ENCODE data around the gene CEP85L. TPM values are rescaled to one million over a fixed set of nuclear protein-coding genes. Genes with fewer than 3 reads are reported as not detected.

Gene CEP85L
- total RNA-seq, 1 experiment from 2014 or later: 4.9 TPM

DNA sequence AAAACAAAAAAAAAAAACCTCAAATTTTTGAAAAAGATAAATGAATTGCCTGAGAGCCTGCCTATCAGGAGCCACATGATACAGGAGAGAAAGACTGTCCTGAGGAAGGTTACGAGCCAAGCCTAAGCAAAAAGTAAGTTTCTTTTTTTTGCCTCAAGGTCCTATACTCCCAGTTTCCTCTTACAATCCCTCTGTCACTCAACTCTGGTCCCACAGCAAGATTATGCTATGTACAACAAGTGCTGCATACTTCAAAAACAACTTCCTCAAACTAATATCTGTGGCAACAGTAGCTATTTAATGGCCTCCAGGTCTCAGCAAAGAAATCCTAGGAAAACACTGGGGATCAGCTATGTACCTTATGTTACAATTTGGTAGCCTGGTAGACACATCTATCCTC lies 56.5 kb downstream of the CEP85L start:
- ATAC-seq (no peak), DNase-seq (ENCODE audit: low read depth, low spot score) (no peak)
- Histone ChIP-seq H3K9ac (ENCODE audit: low read length) (no peak overlapping the region), H3K27ac (ENCODE audit: low read depth, low read length) (no peak overlapping the region), H2AFZ (ENCODE audit: low read depth, low read length, poor library complexity, severe bottlenecking) (no peak overlapping the region), H3K4me1 (ENCODE audit: control insufficient read depth in 1 of 2, insufficient read depth in 2 of 2, low read length in 2 of 2) (no peaks in the 10 kb centered on the region), H3K4me2 (ENCODE audit: low read length) (no peak overlapping the region), H4K20me1 (ENCODE audit: insufficient read depth) (no peaks in the 10 kb centered on the region), H3K79me2 (ENCODE audit: insufficient read depth, low read length) (peaks cover 3% of the 10 kb centered on the region; the same call in 1 of the 2 replicates), H3K9me3 (ENCODE audit: control insufficient read depth in 1 of 2, insufficient read depth in 1 of 2, low read depth in 1 of 2, low read length in 2 of 2) (no peaks in the 10 kb centered on the region), H3K9me2 (ENCODE audit: insufficient read depth) (peaks cover 2% of the 10 kb centered on the region; the same call in 1 of the 2 replicates), H3K4me3 (replicated peaks in 1 of 2; ENCODE audit: low read depth in 1 of 2, low read length in 2 of 2) (no peak overlapping the region), H3K36me3 (ENCODE audit: control insufficient read depth in 1 of 2, insufficient read depth in 2 of 2, low read length in 2 of 2) (no peaks in the 10 kb centered on the region), H3K27me3 (ENCODE audit: insufficient read depth, low read length) (no peaks in the 10 kb centered on the region)
- POLR2A ChIA-PET: no interaction called here
- intact Hi-C loops (cut with micrococcal nuclease): no loop called here
- RAD21 ChIA-PET (ENCODE audit: low non-redundant PET in 1 of 2, low total read pairs in 2 of 2, uncharacterized antibody in 2 of 2, unreplicated experiment in 2 of 2): no interaction called here
- CTCF ChIA-PET: no interaction called here
- no peak for TF ChIP-seq SRF (IDR thresholded peaks at IDR 0.05; ENCODE audit: low read depth)
- no peak for TF ChIP-seq EZH2 (IDR thresholded peaks at IDR 0.05)
- TF ChIP-seq TCF7L2 (IDR thresholded peaks at IDR 0.05; ENCODE audit: borderline replicate concordance, extremely low read depth, insufficient read depth, insufficient read length): no peak
- TF ChIP-seq, protein P1, sequence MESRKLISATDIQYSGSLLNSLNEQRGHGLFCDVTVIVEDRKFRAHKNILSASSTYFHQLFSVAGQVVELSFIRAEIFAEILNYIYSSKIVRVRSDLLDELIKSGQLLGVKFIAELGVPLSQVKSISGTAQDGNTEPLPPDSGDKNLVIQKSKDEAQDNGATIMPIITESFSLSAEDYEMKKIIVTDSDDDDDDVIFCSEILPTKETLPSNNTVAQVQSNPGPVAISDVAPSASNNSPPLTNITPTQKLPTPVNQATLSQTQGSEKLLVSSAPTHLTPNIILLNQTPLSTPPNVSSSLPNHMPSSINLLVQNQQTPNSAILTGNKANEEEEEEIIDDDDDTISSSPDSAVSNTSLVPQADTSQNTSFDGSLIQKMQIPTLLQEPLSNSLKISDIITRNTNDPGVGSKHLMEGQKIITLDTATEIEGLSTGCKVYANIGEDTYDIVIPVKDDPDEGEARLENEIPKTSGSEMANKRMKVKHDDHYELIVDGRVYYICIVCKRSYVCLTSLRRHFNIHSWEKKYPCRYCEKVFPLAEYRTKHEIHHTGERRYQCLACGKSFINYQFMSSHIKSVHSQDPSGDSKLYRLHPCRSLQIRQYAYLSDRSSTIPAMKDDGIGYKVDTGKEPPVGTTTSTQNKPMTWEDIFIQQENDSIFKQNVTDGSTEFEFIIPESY (IDR thresholded peaks at IDR 0.05; ENCODE audit: extremely low read depth, insufficient replicate concordance, low read length): no peak
- no peak for TF ChIP-seq RAD21 (IDR thresholded peaks at IDR 0.05; ENCODE audit: low read depth)
- no peak for TF ChIP-seq SIN3A (IDR thresholded peaks at IDR 0.05; ENCODE audit: low read depth)
- TF ChIP-seq YY1 (IDR thresholded peaks at IDR 0.05; ENCODE audit: extremely low read depth, insufficient replicate concordance, low read depth, low read length): no peak
- no peak for TF ChIP-seq POLR2AphosphoS5 (IDR thresholded peaks at IDR 0.05; ENCODE audit: low read depth, low read length)
- no peak for TF ChIP-seq EZH2phosphoT487 (IDR thresholded peaks at IDR 0.05; ENCODE audit: borderline replicate concordance)
- no peak for TF ChIP-seq FOSL1 (IDR thresholded peaks at IDR 0.05; ENCODE audit: low read depth)
- TF ChIP-seq CEBPB (IDR thresholded peaks at IDR 0.05; ENCODE audit: low read depth): no peak
- no peak for TF ChIP-seq CBX3 (IDR thresholded peaks at IDR 0.05; ENCODE audit: low read depth)
- TF ChIP-seq JUND (IDR thresholded peaks at IDR 0.05): no peak
- TF ChIP-seq, protein P2, sequence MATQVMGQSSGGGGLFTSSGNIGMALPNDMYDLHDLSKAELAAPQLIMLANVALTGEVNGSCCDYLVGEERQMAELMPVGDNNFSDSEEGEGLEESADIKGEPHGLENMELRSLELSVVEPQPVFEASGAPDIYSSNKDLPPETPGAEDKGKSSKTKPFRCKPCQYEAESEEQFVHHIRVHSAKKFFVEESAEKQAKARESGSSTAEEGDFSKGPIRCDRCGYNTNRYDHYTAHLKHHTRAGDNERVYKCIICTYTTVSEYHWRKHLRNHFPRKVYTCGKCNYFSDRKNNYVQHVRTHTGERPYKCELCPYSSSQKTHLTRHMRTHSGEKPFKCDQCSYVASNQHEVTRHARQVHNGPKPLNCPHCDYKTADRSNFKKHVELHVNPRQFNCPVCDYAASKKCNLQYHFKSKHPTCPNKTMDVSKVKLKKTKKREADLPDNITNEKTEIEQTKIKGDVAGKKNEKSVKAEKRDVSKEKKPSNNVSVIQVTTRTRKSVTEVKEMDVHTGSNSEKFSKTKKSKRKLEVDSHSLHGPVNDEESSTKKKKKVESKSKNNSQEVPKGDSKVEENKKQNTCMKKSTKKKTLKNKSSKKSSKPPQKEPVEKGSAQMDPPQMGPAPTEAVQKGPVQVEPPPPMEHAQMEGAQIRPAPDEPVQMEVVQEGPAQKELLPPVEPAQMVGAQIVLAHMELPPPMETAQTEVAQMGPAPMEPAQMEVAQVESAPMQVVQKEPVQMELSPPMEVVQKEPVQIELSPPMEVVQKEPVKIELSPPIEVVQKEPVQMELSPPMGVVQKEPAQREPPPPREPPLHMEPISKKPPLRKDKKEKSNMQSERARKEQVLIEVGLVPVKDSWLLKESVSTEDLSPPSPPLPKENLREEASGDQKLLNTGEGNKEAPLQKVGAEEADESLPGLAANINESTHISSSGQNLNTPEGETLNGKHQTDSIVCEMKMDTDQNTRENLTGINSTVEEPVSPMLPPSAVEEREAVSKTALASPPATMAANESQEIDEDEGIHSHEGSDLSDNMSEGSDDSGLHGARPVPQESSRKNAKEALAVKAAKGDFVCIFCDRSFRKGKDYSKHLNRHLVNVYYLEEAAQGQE (IDR thresholded peaks at IDR 0.05; ENCODE audit: low read depth): no peak
- TF ChIP-seq, protein P3, sequence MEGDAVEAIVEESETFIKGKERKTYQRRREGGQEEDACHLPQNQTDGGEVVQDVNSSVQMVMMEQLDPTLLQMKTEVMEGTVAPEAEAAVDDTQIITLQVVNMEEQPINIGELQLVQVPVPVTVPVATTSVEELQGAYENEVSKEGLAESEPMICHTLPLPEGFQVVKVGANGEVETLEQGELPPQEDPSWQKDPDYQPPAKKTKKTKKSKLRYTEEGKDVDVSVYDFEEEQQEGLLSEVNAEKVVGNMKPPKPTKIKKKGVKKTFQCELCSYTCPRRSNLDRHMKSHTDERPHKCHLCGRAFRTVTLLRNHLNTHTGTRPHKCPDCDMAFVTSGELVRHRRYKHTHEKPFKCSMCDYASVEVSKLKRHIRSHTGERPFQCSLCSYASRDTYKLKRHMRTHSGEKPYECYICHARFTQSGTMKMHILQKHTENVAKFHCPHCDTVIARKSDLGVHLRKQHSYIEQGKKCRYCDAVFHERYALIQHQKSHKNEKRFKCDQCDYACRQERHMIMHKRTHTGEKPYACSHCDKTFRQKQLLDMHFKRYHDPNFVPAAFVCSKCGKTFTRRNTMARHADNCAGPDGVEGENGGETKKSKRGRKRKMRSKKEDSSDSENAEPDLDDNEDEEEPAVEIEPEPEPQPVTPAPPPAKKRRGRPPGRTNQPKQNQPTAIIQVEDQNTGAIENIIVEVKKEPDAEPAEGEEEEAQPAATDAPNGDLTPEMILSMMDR (IDR thresholded peaks at IDR 0.05 in 2 of 3, conservative IDR thresholded peaks at IDR 0.05 in 1 of 3; ENCODE audit: borderline replicate concordance in 1 of 3, insufficient read depth in 1 of 3, low read depth in 2 of 3, low read length in 2 of 3): no peak
- no peak for TF ChIP-seq SP1 (IDR thresholded peaks at IDR 0.05; ENCODE audit: low read depth)
- no TSS peak for BruUV-seq (replicated peaks)

Measured in HCT116 (cell line).